DND-41 (cell line): ENCODE measurements around the gene PIGH.
"Not testable (repeated sequence)": the region's sequence is repeated elsewhere in the genome, so short reads cannot be mapped to it uniquely, and the experiment has no call there.

ENCODE experiments used
- ATAC-seq: fragments of 200-7000 bp; cut with Tn5 transposase; 3 replicates; pipeline ENCODE4 v1.9.1; 2021; ENCODE audit warnings: low read depth; ENCODE audit not compliant: insufficient read depth
- DNase-seq: peaks from one replicate; pipeline ENCODE4 v3.0.0-alpha.2; 2020
- H2AFZ ChIP-seq: 2 replicates; pipeline ENCODE4 v1.6.0; 2012; ENCODE audit warnings: low read depth, low read length
- H3K27ac ChIP-seq: 2 replicates; pipeline ENCODE4 v1.5.1; 2012; ENCODE audit warnings: low read length, inconsistent platforms
- H3K27me3 ChIP-seq: fragments of 200-600 bp; sonication (generic); 2 replicates; pipeline ENCODE4 v1.6.0; 2012; ENCODE audit warnings: low read length, mild to moderate bottlenecking, inconsistent platforms; ENCODE audit not compliant: insufficient read depth, poor library complexity
- H3K36me3 ChIP-seq: 2 replicates; pipeline ENCODE4 v1.5.1; 2012; ENCODE audit warnings: low read length, inconsistent platforms; ENCODE audit not compliant: insufficient read depth
- H3K4me1 ChIP-seq: 2 replicates; pipeline ENCODE4 v1.5.1; 2012; ENCODE audit warnings: mild to moderate bottlenecking, low read length; ENCODE audit not compliant: insufficient read depth
- H3K4me2 ChIP-seq: 2 replicates; pipeline ENCODE4 v1.6.0; 2012; ENCODE audit warnings: mild to moderate bottlenecking, moderate library complexity, low read length, inconsistent platforms; ENCODE audit not compliant: insufficient read depth
- H3K4me3 ChIP-seq, 2 experiments: fragments of 200-600 bp in 1 of 2; shearing (Covaris generic) in 1 of 2; 2 replicates each; pipeline ENCODE4 v1.5.1; 2012 to 2016; ENCODE audit warnings: inconsistent platforms in 2 of 2, low read length in 2 of 2, mild to moderate bottlenecking in 2 of 2, low read depth in 1 of 2, moderate library complexity in 1 of 2
- H3K79me2 ChIP-seq: 2 replicates; pipeline ENCODE4 v1.6.0; 2012; ENCODE audit warnings: low read length, inconsistent platforms; ENCODE audit not compliant: insufficient read depth
- H3K9ac ChIP-seq: 2 replicates; pipeline ENCODE4 v1.6.0; 2012; ENCODE audit warnings: low read depth, mild to moderate bottlenecking, inconsistent platforms, low read length, moderate library complexity
- H3K9me3 ChIP-seq: 2 replicates; pipeline ENCODE4 v1.5.1; 2012; ENCODE audit warnings: low read length, moderate library complexity, mild to moderate bottlenecking, inconsistent platforms; ENCODE audit not compliant: insufficient read depth, severe bottlenecking
- H4K20me1 ChIP-seq: 2 replicates; pipeline ENCODE4 v1.6.0; 2012; ENCODE audit warnings: low read length; ENCODE audit not compliant: insufficient read depth
- EZH2 ChIP-seq: IDR thresholded peaks from 3 replicates; pipeline ENCODE4 v1.6.1; 2012; ENCODE audit warnings: borderline replicate concordance, low read depth, mild to moderate bottlenecking, moderate library complexity, low read length, inconsistent platforms; ENCODE audit not compliant: severe bottlenecking
- TF ChIP-seq, protein P1 (sequence below): IDR thresholded peaks from 2 replicates; pipeline ENCODE4 v1.5.1; 2012; ENCODE audit warnings: borderline replicate concordance, low read length, moderate library complexity, mild to moderate bottlenecking; ENCODE audit not compliant: poor library complexity, severe bottlenecking; ENCODE audit errors: extremely low read depth

PIGH gene

DNA sequence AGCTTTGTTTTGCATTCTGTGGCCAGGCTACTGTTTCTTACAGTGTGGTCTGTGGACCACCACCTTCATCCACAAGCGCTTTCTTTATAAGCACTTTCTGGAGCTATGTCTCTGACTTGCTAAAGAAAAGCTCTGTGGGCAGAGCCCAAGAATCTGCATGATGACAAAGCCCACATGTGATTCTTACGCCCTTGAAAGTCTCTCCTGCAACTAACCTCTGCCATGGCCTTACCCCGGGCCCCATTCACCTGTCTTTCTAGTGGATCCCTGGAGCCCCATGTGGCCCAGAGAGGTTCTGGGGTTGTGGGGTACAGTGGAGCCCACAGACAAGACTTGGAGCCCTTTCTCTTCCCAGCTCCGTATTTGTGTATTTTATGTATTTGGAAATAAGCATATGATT is 50.3 kb downstream of the PIGH start:
- Histone ChIP-seq H3K27ac (no peak overlapping the region), H3K79me2 (no peaks in the 10 kb centered on the region), H3K27me3 (peaks cover 10% of the 10 kb centered on the region), H3K9me3 (no peaks in the 10 kb centered on the region), H2AFZ (no peak overlapping the region), H3K4me1 (no peaks in the 10 kb centered on the region), H3K4me3 (no peak overlapping the region), H3K36me3 (no peaks in the 10 kb centered on the region), H3K9ac (no peak overlapping the region), H3K4me2 (no peak overlapping the region), H4K20me1 (no peaks in the 10 kb centered on the region)
- ATAC-seq (no peak), DNase-seq (no peak)
- TF ChIP-seq EZH2, result no peak
- TF ChIP-seq, protein P1, sequence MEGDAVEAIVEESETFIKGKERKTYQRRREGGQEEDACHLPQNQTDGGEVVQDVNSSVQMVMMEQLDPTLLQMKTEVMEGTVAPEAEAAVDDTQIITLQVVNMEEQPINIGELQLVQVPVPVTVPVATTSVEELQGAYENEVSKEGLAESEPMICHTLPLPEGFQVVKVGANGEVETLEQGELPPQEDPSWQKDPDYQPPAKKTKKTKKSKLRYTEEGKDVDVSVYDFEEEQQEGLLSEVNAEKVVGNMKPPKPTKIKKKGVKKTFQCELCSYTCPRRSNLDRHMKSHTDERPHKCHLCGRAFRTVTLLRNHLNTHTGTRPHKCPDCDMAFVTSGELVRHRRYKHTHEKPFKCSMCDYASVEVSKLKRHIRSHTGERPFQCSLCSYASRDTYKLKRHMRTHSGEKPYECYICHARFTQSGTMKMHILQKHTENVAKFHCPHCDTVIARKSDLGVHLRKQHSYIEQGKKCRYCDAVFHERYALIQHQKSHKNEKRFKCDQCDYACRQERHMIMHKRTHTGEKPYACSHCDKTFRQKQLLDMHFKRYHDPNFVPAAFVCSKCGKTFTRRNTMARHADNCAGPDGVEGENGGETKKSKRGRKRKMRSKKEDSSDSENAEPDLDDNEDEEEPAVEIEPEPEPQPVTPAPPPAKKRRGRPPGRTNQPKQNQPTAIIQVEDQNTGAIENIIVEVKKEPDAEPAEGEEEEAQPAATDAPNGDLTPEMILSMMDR, result no peak

DNA sequence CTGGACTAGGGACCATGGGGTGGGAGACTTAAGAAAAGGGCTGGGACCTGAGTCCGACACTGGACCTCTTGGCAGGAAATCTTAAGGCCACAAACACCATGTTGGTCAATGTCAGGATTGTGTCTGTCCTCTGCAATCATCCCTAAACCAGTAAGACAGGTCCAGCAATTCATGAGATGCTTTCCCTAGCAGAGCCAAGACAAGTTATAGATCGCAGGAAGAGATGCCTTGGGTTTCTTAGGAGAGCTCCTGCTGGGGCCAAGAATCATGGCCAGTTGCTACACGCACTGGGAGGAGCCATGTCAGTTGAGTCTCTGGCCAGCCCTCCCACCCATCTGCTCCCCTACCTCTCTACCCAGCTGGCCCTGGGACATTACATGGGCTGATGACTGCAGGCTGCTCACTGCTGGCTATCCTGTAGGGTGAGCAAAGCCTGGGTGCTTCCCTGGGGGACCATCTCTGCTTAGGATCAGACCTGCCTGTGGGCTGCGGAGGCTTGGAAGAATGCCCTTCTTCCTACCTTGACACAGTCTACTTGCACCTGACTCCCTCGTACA is 52.8 kb downstream of the PIGH start:
- no peak overlapping the region for H2AFZ ChIP-seq
- no peaks in the 10 kb centered on the region for H3K36me3 ChIP-seq
- no peak for DNase-seq
- TF ChIP-seq EZH2, result no peak
- TF ChIP-seq, protein P1, result no peak
- no peaks in the 10 kb centered on the region for H3K4me1 ChIP-seq
- H3K4me3 ChIP-seq, result no peak overlapping the region
- H3K79me2 ChIP-seq, result no peaks in the 10 kb centered on the region
- H3K9ac ChIP-seq, result no peak overlapping the region
- no peaks in the 10 kb centered on the region for H3K9me3 ChIP-seq
- no peak overlapping the region for H3K27ac ChIP-seq
- H4K20me1 ChIP-seq, result no peaks in the 10 kb centered on the region
- H3K4me2 ChIP-seq, result no peak overlapping the region
- peaks cover 9% of the 10 kb centered on the region for H3K27me3 ChIP-seq
- no peak for ATAC-seq

DNA sequence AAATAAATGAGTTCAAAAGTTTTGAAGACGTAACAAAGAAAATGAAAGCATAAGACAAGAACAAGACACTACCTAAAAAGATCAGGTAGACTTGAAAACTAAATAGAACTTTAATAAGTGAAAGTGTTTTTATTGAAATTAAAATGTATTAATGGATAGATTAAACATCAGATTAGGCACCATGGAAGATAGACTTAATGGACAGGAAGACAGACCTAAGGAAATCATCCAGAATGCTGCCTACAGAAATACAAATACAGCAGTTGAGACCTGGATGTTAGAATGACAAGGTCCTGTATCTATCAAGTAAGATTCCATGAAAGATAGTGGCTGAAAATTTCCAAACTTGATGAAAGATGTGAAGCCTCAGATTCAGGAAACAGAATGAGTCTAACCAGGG is 55.5 kb downstream of the PIGH start:
- H3K9ac ChIP-seq, result no peak overlapping the region
- no peak overlapping the region for H3K4me3 ChIP-seq
- H3K79me2 ChIP-seq, result no peaks in the 10 kb centered on the region
- ATAC-seq (no peak), DNase-seq (no peak)
- H3K27me3 ChIP-seq, result peaks cover 27% of the 10 kb centered on the region
- H3K4me1 ChIP-seq, result no peaks in the 10 kb centered on the region
- no peak for TF ChIP-seq EZH2
- TF ChIP-seq, protein P1, result no peak
- H3K27ac ChIP-seq, result no peak overlapping the region
- no peaks in the 10 kb centered on the region for H4K20me1 ChIP-seq
- H3K9me3 ChIP-seq, result no peaks in the 10 kb centered on the region
- no peak overlapping the region for H3K4me2 ChIP-seq
- H2AFZ ChIP-seq, result no peak overlapping the region
- no peaks in the 10 kb centered on the region for H3K36me3 ChIP-seq

DNA sequence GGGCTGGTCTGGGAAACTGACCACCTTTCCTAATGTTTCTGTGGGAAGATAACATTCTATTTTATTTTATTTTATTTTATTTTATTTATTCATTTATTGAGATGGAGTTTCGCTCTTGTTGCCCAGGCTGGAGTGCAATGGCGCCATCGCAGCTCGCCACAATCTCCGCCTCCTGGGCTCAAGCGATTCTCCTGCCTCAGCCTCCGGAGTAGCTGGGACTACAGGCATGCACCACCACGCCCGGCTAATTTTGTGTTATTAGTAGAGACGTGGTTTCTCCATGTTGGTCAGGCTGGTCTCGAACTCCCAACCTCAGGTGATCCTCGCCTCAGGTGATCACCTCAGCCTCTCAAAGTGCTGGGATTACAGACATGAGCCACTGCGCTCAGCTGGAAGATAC is 57.4 kb downstream of the PIGH start:
- not testable (repeated sequence) for ATAC-seq, H3K4me3 ChIP-seq, DNase-seq, H3K4me1 ChIP-seq, H4K20me1 ChIP-seq, H3K36me3 ChIP-seq, H3K27ac ChIP-seq, H3K79me2 ChIP-seq, H3K9ac ChIP-seq, H3K9me3 ChIP-seq, H3K4me2 ChIP-seq, H2AFZ ChIP-seq
- peaks cover 36% of the 10 kb centered on the region for H3K27me3 ChIP-seq
